HUES48 (cell line): ENCODE measurements around the gene SYT6.

Experiments used
- H3K27ac ChIP-seq: one replicate; pipeline ENCODE4 v1.7.0; 2013; ENCODE audit warnings: low read depth, low read length, inconsistent platforms
- H3K27me3 ChIP-seq: 2 replicates; pipeline ENCODE4 v1.6.1; 2013; ENCODE audit warnings: mild to moderate bottlenecking, low read length; ENCODE audit not compliant: control insufficient read depth, insufficient read depth
- H3K36me3 ChIP-seq: 2 replicates; pipeline ENCODE4 v1.6.1; 2013; ENCODE audit warnings: low read length; ENCODE audit not compliant: control insufficient read depth, insufficient read depth
- H3K4me1 ChIP-seq: 2 replicates; pipeline ENCODE4 v1.6.1; 2013; ENCODE audit warnings: mild to moderate bottlenecking, low read length; ENCODE audit not compliant: control insufficient read depth, insufficient read depth
- H3K4me3 ChIP-seq: 2 replicates; pipeline ENCODE4 v1.5.1; 2013; ENCODE audit warnings: mild to moderate bottlenecking, low read depth, low read length
- H3K9ac ChIP-seq: 2 replicates; pipeline ENCODE4 v1.6.1; 2013; ENCODE audit warnings: mild to moderate bottlenecking, low read depth, low read length, moderate library complexity
- H3K9me3 ChIP-seq: 2 replicates; pipeline ENCODE4 v1.6.1; 2013; ENCODE audit warnings: low read length; ENCODE audit not compliant: control insufficient read depth, insufficient read depth

SYT6 gene

DNA sequence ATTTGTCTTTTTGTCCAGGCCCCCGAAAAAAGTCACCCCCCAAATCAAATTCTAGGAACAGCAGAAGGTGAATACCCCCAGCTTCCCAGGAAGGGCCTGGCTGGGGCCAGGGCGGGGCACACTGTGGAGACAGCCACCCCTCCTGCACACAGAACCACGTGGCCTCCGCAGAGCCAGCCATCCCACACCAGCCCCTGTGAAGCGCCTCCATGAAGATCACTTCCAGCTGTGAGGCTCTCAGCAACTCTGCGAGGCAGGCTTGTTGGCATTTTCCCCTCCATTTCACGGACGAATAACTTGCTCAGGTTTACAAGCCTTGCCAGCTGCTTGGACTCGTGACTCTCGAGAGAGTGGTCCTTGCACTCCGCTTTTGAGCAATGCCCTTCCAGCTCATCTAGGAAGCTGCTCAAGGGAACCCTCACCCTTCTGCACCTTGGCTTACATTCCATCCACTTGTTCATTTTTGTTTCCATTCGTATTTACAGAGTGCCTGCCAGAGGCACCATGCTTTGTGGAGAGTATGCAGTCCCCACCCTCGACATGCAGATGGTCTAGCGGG lies 48.2 kb downstream of the SYT6 start:
- Histone ChIP-seq H3K4me1 (peaks cover 9% of the 10 kb centered on the region), H3K27me3 (no peaks in the 10 kb centered on the region), H3K9me3 (no peaks in the 10 kb centered on the region), H3K4me3 (no peak overlapping the region), H3K36me3 (peaks cover 80% of the 10 kb centered on the region), H3K27ac (no peak overlapping the region), H3K9ac (no peak overlapping the region)

DNA sequence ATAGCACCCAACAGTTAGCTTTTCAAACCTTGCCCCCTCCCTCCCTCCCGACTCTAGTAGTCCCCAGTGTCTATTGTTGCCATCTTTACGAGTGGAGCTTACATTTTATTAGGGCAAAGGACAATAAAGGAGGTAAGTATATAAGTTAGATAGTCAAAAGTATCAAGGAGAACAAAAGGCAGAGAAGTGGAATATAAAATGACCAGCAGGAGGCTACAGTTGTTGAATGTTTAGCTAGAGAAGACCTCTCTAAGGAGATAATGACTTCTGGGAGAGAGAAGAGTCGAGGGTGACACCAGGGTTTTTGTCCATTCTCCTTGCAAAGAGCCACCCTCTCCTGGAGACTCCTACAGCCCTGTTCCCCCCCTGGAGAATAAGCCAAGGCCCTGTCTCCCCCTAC lies 48.7 kb downstream of the SYT6 start:
- Histone ChIP-seq H3K9ac (no peak overlapping the region), H3K9me3 (no peaks in the 10 kb centered on the region), H3K36me3 (peaks cover 81% of the 10 kb centered on the region), H3K27ac (no peak overlapping the region), H3K4me1 (peaks cover 9% of the 10 kb centered on the region), H3K27me3 (no peaks in the 10 kb centered on the region), H3K4me3 (no peak overlapping the region)

DNA sequence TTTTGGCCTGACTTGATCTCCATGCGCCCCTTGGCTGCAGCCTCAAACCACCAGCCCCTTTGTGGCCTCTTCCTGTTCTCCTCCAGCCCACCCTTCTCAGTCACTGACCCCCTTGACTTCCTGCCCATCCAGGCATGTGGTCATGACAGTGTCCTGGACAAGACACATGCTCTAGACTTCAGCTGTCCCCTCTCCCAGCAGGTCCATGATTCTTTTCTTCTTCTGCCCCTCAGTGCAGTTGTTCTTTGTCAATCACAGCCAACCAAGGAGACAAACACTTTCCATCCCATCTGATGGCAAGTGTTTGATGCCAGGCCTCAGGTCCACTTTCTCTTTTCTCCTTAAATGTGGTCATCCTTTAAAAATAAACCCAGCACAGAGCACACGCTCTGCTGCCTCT lies 49.7 kb downstream of the SYT6 start:
- Histone ChIP-seq H3K36me3 (peaks cover 82% of the 10 kb centered on the region), H3K9ac (no peak overlapping the region), H3K9me3 (no peaks in the 10 kb centered on the region)

DNA sequence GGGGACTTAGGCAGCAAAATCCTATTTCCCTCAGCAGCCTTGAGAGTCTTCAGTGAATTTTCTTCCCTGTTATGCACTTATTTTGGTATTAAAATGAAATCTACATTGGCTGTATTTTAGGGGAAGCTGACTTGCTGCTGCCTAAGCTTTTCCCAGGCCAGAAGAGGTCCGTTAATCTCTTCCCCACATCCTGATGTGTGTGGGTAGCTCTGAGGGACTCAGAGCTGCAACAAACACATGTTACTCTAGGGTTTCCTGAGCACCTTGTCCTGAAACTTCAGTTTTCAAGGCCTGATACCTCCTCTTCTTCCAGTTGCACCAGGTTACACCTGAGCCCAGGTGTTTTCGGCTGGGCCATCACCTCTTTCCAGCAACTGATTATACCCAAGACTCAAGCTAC lies 51.5 kb downstream of the SYT6 start:
- peaks cover 83% of the 10 kb centered on the region for H3K36me3 ChIP-seq
- H3K27ac ChIP-seq, result no peak overlapping the region
- no peaks in the 10 kb centered on the region for H3K9me3 ChIP-seq
- H3K27me3 ChIP-seq, result no peaks in the 10 kb centered on the region
- no peak overlapping the region for H3K9ac ChIP-seq
- no peak overlapping the region for H3K4me3 ChIP-seq
- peaks cover 9% of the 10 kb centered on the region for H3K4me1 ChIP-seq

More for the DNA sequence above, 49.7 kb downstream of the SYT6 start:
- H3K27me3 ChIP-seq, result no peaks in the 10 kb centered on the region
- no peak overlapping the region for H3K27ac ChIP-seq
- H3K4me3 ChIP-seq, result no peak overlapping the region
- H3K4me1 ChIP-seq, result peaks cover 9% of the 10 kb centered on the region

DNA sequence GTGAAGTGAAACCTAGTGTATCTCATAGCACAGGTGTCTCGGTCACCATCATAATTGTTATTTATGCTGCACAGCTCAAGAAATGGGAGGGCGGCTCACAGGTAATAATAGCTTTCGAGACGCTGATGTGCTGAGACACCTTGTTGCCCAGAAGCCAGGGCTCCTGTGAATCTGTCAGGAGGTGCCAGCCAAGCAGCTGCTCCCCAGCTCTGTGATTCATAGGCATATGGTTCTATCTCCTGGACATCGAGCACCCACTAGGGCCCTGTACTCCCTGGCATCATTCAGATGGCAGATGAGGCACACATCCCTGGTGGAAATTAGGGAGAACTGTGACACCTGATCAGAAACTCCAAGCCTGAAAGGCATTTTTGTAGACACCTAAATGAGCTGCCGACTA lies 53.5 kb downstream of the SYT6 start:
- H3K9ac ChIP-seq, result no peak overlapping the region
- H3K36me3 ChIP-seq, result peaks cover 89% of the 10 kb centered on the region
- H3K4me1 ChIP-seq, result 0 out of 2 replicates have a peak, but pooled peaks cover under 1% of the 10 kb centered on the region
- no peak overlapping the region for H3K27ac ChIP-seq
- no peaks in the 10 kb centered on the region for H3K9me3 ChIP-seq
- H3K27me3 ChIP-seq, result no peaks in the 10 kb centered on the region
- no peak overlapping the region for H3K4me3 ChIP-seq

DNA sequence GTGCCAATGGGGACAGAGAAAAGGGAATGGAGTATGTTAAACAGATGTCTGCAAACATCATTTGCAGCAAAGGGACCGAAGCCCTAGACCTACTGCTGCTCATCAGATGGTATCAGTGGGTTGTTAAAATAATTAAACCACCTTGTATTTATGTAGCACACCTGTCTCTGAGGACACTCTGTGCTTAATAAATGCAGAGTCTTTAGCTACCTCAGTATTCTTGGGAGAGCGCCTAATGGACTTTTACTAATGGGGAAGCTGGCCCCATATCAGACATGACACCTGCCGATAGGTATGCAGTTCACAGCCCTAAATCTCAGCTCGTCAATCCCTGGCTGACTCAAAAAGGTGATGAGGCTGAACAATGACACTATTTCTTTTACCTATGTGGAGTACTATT lies 54.4 kb downstream of the SYT6 start:
- Histone ChIP-seq H3K9me3 (no peaks in the 10 kb centered on the region), H3K27ac (no peak overlapping the region), H3K4me3 (no peak overlapping the region), H3K9ac (no peak overlapping the region), H3K36me3 (peaks cover 95% of the 10 kb centered on the region), H3K4me1 (peaks cover 4% of the 10 kb centered on the region; the same call in 1 of the 2 replicates), H3K27me3 (no peaks in the 10 kb centered on the region)

DNA sequence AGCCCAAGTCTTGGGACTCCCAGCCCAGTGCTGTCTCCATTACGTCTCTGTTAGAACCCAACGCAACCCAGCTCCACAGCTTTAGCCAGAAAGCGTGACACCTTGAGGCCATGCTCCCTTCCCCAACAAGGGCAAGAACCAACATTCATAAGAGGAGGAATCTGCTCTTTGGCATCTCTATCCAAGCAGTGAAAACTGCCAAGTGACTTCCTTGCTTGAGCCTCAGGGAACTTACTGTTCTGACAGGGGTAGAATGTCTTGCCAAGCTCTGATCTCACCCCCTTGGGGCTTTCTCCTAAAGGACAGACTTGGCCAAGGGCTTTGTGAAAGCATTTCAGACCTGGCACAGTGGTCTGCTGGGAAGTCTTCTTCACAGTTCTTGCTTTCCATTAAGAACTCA lies 56.6 kb downstream of the SYT6 start:
- H3K4me3 ChIP-seq, result no peak overlapping the region
- H3K36me3 ChIP-seq, result peaks cover 95% of the 10 kb centered on the region
- peaks cover 6% of the 10 kb centered on the region for H3K4me1 ChIP-seq
- no peaks in the 10 kb centered on the region for H3K9me3 ChIP-seq
- no peaks in the 10 kb centered on the region for H3K27me3 ChIP-seq
- H3K27ac ChIP-seq, result no peak overlapping the region
- no peak overlapping the region for H3K9ac ChIP-seq

DNA sequence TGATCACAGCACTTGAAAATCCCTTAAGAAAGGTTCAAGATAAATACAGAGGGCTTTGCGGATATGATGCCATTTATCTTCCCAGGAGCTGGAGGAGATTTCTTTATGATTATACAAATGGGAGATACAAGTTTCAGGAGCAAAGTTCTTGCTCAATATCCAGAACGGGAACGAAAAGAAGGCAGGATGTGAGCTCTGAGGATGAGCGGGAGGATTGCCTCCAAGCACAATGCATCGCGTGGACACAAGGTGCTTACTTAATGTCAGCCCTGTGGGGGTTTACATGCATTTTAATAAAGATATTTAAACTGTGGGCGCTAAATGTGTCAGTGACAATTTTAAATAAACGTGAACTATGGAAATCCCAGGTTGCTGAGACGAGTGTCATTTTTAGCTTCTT lies 59.0 kb downstream of the SYT6 start:
- Histone ChIP-seq H3K36me3 (peaks cover 95% of the 10 kb centered on the region), H3K4me3 (no peak overlapping the region), H3K27ac (no peak overlapping the region), H3K4me1 (peaks cover 11% of the 10 kb centered on the region), H3K27me3 (no peaks in the 10 kb centered on the region), H3K9me3 (no peaks in the 10 kb centered on the region), H3K9ac (no peak overlapping the region)

DNA sequence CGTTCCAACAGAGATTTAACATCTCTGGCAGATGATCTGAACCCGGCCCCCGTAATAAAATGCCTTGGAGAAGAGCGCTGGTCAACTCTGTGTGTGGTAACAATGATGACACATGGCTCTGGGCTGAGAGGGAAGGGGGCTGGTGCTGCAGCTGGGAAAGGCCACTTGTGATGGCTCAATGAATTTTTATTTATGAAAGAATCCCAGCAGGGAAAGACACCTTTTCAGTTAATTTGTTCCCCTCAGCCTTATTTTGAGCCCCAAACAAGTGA lies 59.4 kb downstream of the SYT6 start:
- Histone ChIP-seq H3K36me3 (peaks cover 95% of the 10 kb centered on the region), H3K4me1 (peaks cover 15% of the 10 kb centered on the region), H3K27me3 (no peaks in the 10 kb centered on the region), H3K9ac (no peak overlapping the region), H3K27ac (no peak overlapping the region), H3K9me3 (no peaks in the 10 kb centered on the region), H3K4me3 (no peak overlapping the region)

DNA sequence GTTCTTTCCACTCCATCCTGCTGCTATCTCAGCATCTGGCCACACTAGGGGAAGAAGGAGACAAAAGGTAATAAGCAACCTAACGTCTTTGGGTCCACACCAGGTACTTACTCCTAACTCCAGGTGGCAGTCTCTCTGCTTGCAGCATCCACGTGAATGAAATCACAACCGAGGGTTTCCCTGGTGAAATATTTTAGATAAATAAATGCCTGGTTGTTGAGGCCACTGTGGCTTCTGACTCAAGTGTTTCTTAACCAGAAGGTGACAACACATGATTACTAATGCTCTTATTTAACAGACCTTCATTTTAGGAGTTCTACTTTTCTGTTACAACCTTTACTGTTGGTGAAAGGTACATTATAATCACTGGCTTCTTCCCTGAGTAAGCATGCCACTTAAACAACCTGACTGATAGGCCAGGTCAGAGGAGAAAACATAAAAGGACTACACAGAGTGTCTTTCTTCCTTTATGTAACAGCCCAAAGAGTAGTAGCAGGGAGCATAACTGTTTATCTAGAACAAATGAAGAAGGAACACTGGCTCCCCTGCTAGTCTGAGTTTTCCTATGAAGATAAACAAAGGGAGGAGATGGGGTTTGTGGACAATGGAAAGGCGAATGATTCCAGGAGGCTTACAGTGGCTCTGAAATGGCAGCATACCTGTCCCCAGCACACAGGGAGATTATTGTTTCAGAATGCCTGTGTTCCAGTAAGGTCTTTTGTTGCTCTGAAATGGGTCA lies 59.9 kb downstream of the SYT6 start:
- Histone ChIP-seq H3K27me3 (no peaks in the 10 kb centered on the region), H3K27ac (no peak overlapping the region), H3K4me1 (peaks cover 20% of the 10 kb centered on the region), H3K4me3 (no peak overlapping the region), H3K9me3 (no peaks in the 10 kb centered on the region), H3K9ac (no peak overlapping the region), H3K36me3 (peaks cover 95% of the 10 kb centered on the region)

DNA sequence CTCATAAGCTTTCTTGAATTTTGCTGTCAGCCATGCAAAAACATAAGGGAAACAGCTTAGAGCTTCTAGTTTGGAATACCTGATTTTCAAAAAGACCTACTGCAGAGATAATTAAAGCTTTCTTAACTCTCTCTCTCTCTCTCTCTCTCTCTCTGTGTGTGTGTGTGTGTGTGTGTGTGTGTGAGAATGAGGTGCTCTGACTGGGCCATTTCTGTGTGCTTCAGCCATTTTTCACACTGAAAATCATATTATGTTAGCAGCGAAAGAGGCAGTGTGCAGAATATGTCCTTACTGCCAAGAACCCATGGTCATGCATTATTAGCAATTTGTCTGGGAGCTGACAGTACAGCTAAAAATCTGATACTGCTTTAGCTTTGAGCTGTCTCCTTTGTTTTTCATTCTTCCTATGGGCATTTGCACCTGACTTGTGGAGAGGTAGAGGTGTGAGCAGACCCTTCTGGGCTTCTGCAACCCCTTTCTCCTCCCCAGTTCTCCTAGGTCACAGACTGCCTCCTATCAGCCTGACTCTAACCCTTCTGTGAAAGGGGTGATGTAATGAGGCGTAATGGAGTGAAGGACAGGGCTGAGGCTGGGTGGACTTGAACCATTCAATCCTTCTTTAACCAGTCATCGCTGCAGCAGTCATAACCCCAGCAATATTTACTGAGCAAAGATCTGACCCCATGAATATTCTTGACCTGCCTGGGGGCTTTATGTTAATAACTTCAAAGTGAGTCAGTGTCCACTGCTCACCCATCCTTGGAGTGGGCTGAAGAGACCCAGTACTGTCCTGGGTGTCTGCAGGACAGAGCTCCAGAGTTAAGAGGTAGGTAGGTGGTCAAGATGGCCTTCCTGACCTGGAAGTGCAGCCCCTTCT lies 61.2 kb downstream of the SYT6 start:
- peaks cover 81% of the 10 kb centered on the region for H3K36me3 ChIP-seq

More for the DNA sequence above, 61.2 kb downstream of the SYT6 start:
- no peaks in the 10 kb centered on the region for H3K27me3 ChIP-seq
- no peak overlapping the region for H3K4me3 ChIP-seq
- peaks cover 29% of the 10 kb centered on the region for H3K4me1 ChIP-seq
- H3K27ac ChIP-seq, result no peak overlapping the region
- H3K9me3 ChIP-seq, result no peaks in the 10 kb centered on the region
- no peak overlapping the region for H3K9ac ChIP-seq
